22Rv1 (cell line): Measurements from ENCODE around the gene MEG3.
"Not testable (repeated sequence)": the region's sequence is repeated elsewhere in the genome, so short reads cannot be mapped to it uniquely, and the experiment has no call there.

Source experiments
- H3K27ac ChIP-seq: fragments of 450-650 bp; 2 replicates; pipeline ENCODE4 v1.5.1; 2017
- ZFX ChIP-seq: fragments of 450-650 bp; IDR thresholded peaks from 2 replicates; pipeline ENCODE4 v1.6.1; 2017; ENCODE audit warnings: antibody characterized with exemption, borderline replicate concordance
- TF ChIP-seq, protein P1 (sequence below): fragments of 450-650 bp; IDR thresholded peaks from 2 replicates; pipeline ENCODE4 v1.5.1; 2017; ENCODE audit warnings: mild to moderate bottlenecking

MEG3 gene

GRCh38 chr14:100788942-100789341 lies 37.0 kb upstream of the MEG3 start:
- H3K27ac ChIP-seq: no peak overlapping the region
- TF ChIP-seq, protein P1, sequence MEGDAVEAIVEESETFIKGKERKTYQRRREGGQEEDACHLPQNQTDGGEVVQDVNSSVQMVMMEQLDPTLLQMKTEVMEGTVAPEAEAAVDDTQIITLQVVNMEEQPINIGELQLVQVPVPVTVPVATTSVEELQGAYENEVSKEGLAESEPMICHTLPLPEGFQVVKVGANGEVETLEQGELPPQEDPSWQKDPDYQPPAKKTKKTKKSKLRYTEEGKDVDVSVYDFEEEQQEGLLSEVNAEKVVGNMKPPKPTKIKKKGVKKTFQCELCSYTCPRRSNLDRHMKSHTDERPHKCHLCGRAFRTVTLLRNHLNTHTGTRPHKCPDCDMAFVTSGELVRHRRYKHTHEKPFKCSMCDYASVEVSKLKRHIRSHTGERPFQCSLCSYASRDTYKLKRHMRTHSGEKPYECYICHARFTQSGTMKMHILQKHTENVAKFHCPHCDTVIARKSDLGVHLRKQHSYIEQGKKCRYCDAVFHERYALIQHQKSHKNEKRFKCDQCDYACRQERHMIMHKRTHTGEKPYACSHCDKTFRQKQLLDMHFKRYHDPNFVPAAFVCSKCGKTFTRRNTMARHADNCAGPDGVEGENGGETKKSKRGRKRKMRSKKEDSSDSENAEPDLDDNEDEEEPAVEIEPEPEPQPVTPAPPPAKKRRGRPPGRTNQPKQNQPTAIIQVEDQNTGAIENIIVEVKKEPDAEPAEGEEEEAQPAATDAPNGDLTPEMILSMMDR: no peak
- TF ChIP-seq ZFX: no peak

GRCh38 chr14:100789460-100790417 lies 36.2 kb upstream of the MEG3 start:
- H3K27ac ChIP-seq: no peak overlapping the region
- TF ChIP-seq, protein P1: no peak
- TF ChIP-seq ZFX: no peak

DNA sequence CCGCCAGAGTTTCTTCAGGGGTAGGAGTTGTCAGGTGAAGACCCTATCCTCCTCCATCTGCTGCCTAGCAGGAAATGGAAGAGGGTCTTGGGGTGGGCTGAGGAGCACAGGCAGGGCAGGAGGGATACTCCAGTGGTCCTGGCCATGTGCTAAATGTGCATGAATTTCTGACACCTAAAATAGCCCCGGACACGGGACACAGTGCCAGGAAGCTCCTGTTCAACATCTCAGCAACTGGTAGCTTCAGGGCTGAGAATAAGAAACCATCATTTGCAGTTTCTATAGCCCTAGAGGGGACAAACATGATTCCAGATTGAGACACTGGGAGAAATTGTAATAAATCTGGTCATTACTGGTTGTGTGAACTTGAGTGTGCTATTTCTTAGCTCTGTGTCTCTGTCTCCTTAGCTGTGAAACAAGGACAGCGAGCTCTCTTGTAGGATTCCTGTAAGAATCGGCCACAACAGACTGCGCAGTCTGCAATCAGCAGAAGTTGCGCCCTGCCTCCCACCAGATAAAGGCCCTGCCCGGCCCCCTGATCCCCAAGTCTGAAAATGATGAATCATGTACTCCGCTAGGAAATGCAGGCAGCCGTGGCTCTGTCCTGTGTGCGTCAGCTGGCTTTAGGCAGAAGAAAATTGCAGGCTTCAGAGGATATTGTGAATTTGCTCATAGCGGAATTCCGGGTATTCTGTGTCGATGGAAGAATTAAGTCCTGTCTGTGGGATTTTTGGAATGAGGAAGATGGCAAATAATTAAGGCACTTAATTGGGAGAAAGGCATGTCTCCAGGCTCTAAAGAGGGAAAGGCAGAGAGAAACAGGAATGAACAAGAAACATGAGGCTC lies 35.2 kb upstream of the MEG3 start:
- H3K27ac ChIP-seq: no peak overlapping the region
- no peak for TF ChIP-seq ZFX
- TF ChIP-seq, protein P1: no peak

DNA sequence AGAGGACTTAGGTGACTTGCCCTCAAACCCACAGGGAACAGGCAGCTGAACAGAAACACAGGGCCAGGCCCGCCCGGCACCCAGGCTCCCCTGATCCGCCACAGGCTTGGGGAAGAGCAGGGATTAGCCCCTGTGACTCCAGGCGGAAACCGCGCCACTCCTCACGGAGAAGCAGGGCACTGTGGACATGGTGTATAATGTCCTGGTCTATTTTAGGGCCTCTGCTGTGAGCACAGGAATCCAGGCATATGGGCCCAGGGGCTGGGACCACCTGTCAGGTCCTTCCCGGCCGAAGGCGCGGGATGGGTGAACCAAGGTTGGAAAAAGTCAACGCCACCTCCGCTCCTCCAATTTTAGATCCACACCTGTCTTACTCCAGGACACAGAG lies 34.6 kb upstream of the MEG3 start:
- TF ChIP-seq ZFX: no peak
- TF ChIP-seq, protein P1: no peak
- no peak overlapping the region for H3K27ac ChIP-seq

- TF ChIP-seq, protein P1: no peak
- no peak for TF ChIP-seq ZFX
- H3K27ac ChIP-seq: no peak overlapping the region
Observed at GRCh38 chr14:100791995-100792394, 33.9 kb upstream of the MEG3 start.

DNA sequence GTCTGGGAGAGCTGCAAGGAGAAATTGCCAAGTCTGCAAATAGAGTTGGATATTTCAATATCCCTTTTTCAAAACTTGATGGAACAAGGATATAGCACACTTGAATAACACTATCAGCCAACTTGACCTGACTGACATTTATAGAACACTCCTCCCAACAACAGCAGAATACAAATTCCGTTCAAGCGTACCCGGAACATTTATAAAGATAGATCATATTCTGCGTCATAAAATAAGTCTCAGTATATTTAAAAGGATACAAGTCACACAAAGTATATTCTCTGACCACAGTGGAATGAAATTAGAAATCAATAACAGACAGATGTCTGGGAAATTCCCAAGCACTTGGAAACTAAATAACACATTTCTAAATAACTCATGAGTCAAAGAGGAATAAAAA lies 29.0 kb upstream of the MEG3 start:
- TF ChIP-seq ZFX: no peak
- TF ChIP-seq, protein P1: no peak
- no peak overlapping the region for H3K27ac ChIP-seq

DNA sequence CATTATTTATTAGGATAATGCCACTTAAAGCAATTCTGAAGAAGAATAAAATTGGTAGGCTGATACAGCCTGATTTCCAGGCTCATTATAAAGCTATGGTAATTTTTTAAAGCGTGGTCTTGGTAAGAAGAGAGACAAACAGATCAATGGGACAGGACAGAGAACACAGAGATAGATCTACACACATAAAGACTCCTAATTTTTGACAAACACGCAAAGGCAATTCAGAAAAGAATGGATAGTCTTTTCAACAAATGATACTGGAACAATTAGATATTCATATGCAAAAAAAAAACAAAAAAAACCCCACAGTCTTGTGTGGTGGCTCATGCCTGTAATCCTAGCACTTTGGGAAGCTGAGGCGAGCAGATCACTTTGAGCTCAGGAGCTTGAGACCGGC lies 25.9 kb upstream of the MEG3 start:
- H3K27ac ChIP-seq: no peak overlapping the region
- no peak for TF ChIP-seq ZFX
- TF ChIP-seq, protein P1: no peak

GRCh38 chr14:100801433-100801832 lies 24.5 kb upstream of the MEG3 start:
- H3K27ac ChIP-seq: not testable (repeated sequence)
